PC-9 (cell line): ENCODE results near the gene NTM.

Experiments used
- EZH2 ChIP-seq: fragments of 200-600 bp; sonication (generic); IDR thresholded peaks from 2 replicates; pipeline ENCODE4 v1.8.0; 2017; ENCODE audit warnings: antibody characterized with exemption, low read depth
- TF ChIP-seq, protein P1 (sequence below): fragments of 200-600 bp; sonication (generic); conservative IDR thresholded peaks from 2 replicates; pipeline ENCODE4 v1.6.1; 2017; ENCODE audit warnings: mixed run types, antibody characterized with exemption, mild to moderate bottlenecking, moderate library complexity

DNA sequence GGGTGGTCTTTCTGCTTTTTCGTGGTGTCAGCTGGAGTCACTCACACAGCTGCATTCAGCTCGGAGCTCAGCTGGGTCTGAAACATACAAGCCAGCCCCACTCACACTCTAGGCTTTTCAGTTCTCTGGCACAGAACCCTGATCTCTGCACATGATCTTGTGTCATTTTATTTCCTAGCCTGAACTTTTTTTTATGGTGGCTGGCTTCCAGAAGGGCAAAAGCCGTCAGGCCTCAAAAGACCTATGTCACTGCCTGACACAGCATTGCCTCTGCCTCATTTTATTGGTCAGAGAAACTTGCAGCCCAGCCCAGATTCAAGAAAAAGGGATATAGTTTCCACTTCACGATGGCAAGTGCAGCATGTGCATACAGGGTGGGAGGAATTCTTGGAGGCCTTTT, 117.8 kb downstream of the NTM start:
- TF ChIP-seq, protein P1, sequence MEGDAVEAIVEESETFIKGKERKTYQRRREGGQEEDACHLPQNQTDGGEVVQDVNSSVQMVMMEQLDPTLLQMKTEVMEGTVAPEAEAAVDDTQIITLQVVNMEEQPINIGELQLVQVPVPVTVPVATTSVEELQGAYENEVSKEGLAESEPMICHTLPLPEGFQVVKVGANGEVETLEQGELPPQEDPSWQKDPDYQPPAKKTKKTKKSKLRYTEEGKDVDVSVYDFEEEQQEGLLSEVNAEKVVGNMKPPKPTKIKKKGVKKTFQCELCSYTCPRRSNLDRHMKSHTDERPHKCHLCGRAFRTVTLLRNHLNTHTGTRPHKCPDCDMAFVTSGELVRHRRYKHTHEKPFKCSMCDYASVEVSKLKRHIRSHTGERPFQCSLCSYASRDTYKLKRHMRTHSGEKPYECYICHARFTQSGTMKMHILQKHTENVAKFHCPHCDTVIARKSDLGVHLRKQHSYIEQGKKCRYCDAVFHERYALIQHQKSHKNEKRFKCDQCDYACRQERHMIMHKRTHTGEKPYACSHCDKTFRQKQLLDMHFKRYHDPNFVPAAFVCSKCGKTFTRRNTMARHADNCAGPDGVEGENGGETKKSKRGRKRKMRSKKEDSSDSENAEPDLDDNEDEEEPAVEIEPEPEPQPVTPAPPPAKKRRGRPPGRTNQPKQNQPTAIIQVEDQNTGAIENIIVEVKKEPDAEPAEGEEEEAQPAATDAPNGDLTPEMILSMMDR = no peak
- TF ChIP-seq EZH2 = no peak
